ENCODE data around the gene NR0B2. TPM values are rescaled to one million over a fixed set of nuclear protein-coding genes. Genes with fewer than 3 reads are reported as not detected.

Gene NR0B2
- total and polyA plus RNA-seq, 10 of the 15 experiments (the other 5 are each of a cell fraction or from before 2014, with no cell fraction given) = not detected

- TF ChIP-seq ELK1 (IDR thresholded peaks at IDR 0.05; ENCODE audit: low read depth, low read length) (no peak), ASH2L (IDR thresholded peaks at IDR 0.05; ENCODE audit: borderline replicate concordance, low read depth) (no peak), WRNIP1 (IDR thresholded peaks at IDR 0.05; ENCODE audit: borderline replicate concordance, low read depth, low read length) (no peak), KAT2A (conservative IDR thresholded peaks at IDR 0.05; ENCODE audit: control insufficient read depth, low read depth, low read length) (no peak), SP1 (IDR thresholded peaks at IDR 0.05; ENCODE audit: low read depth, low read length) (no peak), SUZ12 (IDR thresholded peaks at IDR 0.05; ENCODE audit: unreplicated experiment) (no peak)
These were observed 3.8 kb downstream of the NR0B2 start (continued) for GRCh38 chr1:26909951-26910342.

GRCh38 chr1:26907071-26907917 lies 6.5 kb downstream of the NR0B2 start:
- ATAC-seq (no peak), DNase-seq (ENCODE audit: low read depth, low spot score) (no peak), FAIRE-seq (no peak)
- H3K9me3 ChIP-seq (replicated peaks; ENCODE audit: control insufficient read depth, insufficient read depth, low read length) = no peaks in the 10 kb centered on the region
- no peak overlapping the region for H3K4me2 ChIP-seq (ENCODE audit: control insufficient read depth, insufficient read depth)
- ChIA-PET POLR2A (interaction anchor here (0.6 to 0.9 kb wide), 2 partner anchors 10 to 21 kb away, joined by 3 read pairs; no protein-coding TSS in a partner anchor), CTCF (no interaction called here), SMC1A (ENCODE audit: uncharacterized antibody, unreplicated experiment) (interaction anchor here (1.8 kb wide), 1 partner anchor 14 kb away, joined by 4 read pairs; no protein-coding TSS in a partner anchor), RAD21 (ENCODE audit: unreplicated experiment) (no interaction called here)
- no peaks in the 10 kb centered on the region for H3K36me3 ChIP-seq (ENCODE audit: control insufficient read depth in 2 of 2, insufficient read depth in 2 of 2, low read length in 1 of 2)
- H2AFZ ChIP-seq (ENCODE audit: control insufficient read depth, low read depth, low read length) = no peak overlapping the region
- no peaks in the 10 kb centered on the region for H4K20me1 ChIP-seq (ENCODE audit: control insufficient read depth, insufficient read depth)
- intact Hi-C loops (cut with micrococcal nuclease; ENCODE audit: unreplicated experiment) (no loop called here), in situ Hi-C loops (cut with MboI) (no loop called here)
- H3K79me2 ChIP-seq (ENCODE audit: control insufficient read depth, insufficient read depth, low read length) = no peaks in the 10 kb centered on the region
- H3K4me1 ChIP-seq (ENCODE audit: control insufficient read depth, insufficient read depth, low read length) = no peaks in the 10 kb centered on the region
- 63% methylated on average over 6 of the region's 6 CpGs for WGBS (ENCODE audit: insufficient coverage, insufficient replicate concordance, low lambda C conversion rate, missing lambda C conversion rate)
- H3K27ac ChIP-seq (ENCODE audit: control insufficient read depth, insufficient read depth) = no peak overlapping the region
- H3K4me3 ChIP-seq = no peak overlapping the region
- no TSS peak for BruUV-seq (replicated peaks)
- no peaks in the 10 kb centered on the region for H3K27me3 ChIP-seq (replicated peaks in 1 of 2; ENCODE audit: control insufficient read depth in 2 of 2, insufficient read depth in 2 of 2, low read length in 1 of 2)
- no peak overlapping the region for H3K9ac ChIP-seq (ENCODE audit: control insufficient read depth, insufficient read depth, low read length)
- TF ChIP-seq ESRRA (IDR thresholded peaks at IDR 0.05; ENCODE audit: low read length) = no peak
- no peak for TF ChIP-seq CHD2 (IDR thresholded peaks at IDR 0.05; ENCODE audit: borderline replicate concordance, low read depth, low read length)
- no peak for TF ChIP-seq PBX3 (IDR thresholded peaks at IDR 0.05; ENCODE audit: insufficient replicate concordance, low read depth, low read length)
- TF ChIP-seq BHLHE40 (IDR thresholded peaks at IDR 0.05; ENCODE audit: borderline replicate concordance in 1 of 2, low read depth in 2 of 2, low read length in 1 of 2) = no peak
- TF ChIP-seq ZBTB40 (IDR thresholded peaks at IDR 0.05; ENCODE audit: borderline replicate concordance) = no peak
- no peak for TF ChIP-seq POLR2AphosphoS5 (IDR thresholded peaks at IDR 0.05; ENCODE audit: low read length)
- TF ChIP-seq ELK1 (IDR thresholded peaks at IDR 0.05; ENCODE audit: low read depth, low read length) = no peak
- no peak for TF ChIP-seq EZH2 (IDR thresholded peaks at IDR 0.05; ENCODE audit: borderline replicate concordance, control insufficient read depth, low read depth, low read length)
